ENCODE data around the gene GJB3. TPM values are rescaled to one million over a fixed set of nuclear protein-coding genes. Genes with fewer than 3 reads are reported as not detected.

GJB3 gene
- not detected in 2 replicates for total RNA-seq

DNA sequence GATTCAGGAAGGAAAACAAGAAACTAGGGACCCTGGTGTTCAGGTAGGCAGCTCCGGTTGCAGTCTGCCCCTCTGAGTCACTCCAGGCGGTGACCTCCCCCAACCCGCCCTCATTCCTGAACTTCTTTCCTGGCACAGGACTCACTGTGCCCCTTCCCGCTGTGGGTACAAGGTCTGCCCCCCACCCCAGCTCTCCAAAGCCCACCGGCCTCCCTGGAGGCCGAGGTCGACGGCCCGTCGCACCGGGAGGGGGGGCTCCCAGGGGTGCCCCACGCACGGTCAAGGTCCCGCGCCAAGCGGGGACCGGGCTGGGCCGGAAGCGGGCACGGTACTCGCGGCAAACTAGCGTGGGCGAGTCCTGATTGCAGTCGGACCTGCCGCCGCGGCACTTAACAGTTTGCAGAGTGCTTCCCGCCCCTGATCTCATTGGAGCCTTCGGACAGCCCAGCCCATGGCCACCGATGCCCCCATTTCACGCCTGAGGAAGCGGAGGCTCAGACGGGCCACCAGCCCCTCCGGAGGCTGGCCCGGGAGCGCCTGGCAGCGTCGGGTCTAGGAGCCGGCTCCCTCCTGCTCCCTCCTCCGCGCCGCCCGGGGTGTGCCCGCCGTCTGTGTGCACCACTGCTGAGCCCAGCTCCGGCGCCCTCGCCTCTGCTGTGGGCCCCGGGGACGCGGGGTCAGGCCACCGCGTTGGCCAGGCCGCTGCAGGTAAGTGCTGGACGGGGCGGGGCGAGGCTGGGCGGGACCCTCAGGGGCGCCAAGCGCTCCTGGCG lies at the start of gene GJB3:
GJB3 (plus strand) TSS at position 144 of the 773 bp plus-strand sequence. CDS start 3,549 bp downstream, outside the sequence.

DNA sequence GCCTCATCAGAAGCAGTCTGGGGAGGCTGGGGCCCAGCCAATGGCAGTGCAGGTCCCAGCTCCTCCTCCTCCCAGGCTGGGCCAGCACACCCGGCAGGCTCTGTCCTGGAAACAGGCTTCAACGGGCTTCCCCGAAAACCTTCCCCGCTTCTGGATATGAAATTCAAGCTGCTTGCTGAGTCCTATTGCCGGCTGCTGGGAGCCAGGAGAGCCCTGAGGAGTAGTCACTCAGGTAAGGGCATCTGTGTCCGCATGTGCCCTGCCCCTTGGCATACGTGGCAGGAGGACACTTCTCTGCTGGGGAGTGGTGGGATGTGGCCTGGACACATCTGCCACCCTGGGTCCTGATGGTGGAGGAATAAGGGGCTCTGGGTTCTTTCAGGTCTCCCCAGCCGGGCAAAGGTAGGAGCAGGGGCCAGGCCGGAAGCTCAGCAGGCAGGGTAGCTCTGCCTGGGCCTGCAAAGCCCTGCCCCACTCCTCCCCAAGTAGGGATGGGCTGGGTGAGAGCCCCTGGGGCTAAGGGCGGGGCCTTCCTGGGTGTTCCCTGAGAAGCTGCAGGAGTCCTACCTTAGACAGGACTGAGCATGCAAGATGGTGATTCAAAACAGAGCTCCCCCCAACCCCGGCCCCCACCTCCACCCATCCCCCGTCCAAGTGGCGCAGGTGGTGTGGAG lies 25.9 kb upstream of the GJB3 start, which contains the start of gene GJB5:
GJB5 (plus strand) TSS at position 84 of the 674 bp plus-strand sequence. CDS start 2,284 bp downstream, outside the sequence.

DNA sequence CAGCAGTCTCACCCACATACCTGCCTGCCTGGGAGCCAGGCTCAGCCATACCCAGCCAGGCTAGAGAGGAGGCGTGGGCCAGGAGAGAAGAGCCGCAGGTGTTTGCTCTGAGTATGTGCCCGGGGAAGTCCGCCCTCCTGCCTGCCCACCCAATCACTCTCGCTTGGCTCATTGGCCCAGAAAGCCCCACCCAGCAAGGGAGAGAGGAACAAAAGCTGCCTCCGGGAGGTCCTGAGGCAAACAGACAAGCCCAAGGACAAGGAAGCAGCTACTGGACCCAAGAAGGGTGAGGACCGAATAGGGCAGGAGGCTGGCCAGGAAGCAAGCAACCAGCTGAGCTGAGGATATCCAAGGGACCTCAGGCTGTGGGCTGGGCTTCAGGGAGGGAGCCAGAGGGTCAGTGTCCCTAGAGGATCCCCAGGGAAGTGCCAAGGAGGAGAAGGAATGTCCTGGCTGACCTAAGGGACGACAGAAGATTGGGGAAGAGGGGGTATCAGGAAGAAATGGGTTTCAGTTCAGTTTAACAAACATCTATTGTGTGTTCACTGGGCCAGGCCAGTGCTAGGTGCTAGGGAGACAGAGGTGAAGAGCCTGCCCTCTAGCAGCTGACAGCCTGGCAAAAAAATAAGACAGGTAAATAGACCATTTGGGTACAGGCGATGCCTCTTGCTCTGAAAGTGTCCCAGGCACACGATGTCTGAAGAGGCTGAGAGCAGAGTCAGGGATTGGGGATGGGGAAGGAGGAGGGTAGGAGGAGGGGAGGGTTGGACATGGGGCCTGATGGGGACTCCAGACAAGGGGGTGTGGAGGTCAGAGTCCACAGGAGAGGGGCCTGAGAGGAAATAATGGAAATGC lies 21.3 kb upstream of the GJB3 start, which contains the start of gene GJB4:
GJB4 (plus strand) TSS at position 238 of the 855 bp plus-strand sequence. CDS start 1,515 bp downstream, outside the sequence.

DNA sequence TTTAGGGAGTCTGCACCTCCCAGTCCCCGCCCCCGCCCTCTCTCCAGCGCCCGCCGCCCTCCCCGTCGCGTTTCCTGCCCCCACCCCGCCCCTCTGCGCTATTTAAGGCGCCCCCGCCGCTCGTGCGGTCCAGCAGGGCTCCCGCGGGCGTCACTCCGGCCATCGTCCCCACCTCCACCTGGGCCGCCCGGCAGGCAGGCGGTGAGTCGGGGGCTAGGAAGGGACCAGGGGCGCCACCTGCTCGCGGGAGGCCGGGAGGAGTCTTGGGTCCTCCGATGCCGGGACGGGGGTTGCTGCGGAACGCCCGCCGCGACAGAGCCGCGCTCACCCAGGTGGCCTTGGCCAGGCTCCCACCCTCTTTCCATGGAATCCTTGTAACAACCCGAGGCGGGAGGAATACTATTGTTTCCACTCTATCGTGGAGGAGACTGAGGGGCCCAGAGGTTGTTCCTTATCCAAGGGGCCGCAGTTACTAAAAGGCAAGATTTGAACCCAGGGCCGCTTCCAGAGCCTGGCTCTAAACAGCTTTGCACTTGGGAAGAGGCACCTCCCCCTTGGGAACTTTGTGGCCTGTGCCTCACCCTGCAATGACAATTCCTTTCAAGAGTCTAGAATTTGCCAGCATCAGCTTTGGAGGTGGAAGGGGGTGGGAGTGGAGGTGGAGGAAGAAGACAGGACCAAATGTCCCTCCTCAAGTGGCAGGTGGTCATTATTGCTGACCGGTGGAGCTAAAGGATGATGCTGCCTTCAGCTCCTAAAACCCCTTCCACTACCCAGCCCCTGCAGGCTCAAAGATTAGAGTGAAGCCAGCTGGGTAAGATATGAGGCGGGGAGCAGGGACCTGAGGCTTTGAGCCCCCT lies 12.1 kb downstream of the GJB3 start, which contains the start of gene GJA4:
GJA4 (plus strand) TSS at position 132 of the 860 bp plus-strand sequence. CDS start 1,215 bp downstream, outside the sequence.

Other genes with a start within 250 kb of the GJB3 start
- not detected in 2 replicates for gene GJB5, start 26.2 kb upstream of the GJB3 start, total RNA-seq
- gene GJB4, start 21.5 kb upstream of the GJB3 start, total RNA-seq, result not detected in 2 replicates
- gene GJA4, start 11.8 kb downstream of the GJB3 start, total RNA-seq, result 1.1 and 1.6 TPM in 2 replicates
- gene SMIM12, start 78.5 kb downstream of the GJB3 start, total RNA-seq, result 33.0 and 43.8 TPM in 2 replicates
- under 0.01 TPM in 1 of 2 replicates, not detected in the other for gene DLGAP3, start 148.4 kb downstream of the GJB3 start, total RNA-seq
- gene TMEM35B, start 204.1 kb downstream of the GJB3 start, total RNA-seq, result 23.6 and 27.9 TPM in 2 replicates